Subcutaneous adipose tissue (tissue), 4 donors: ENCODE data around the gene KDM4B. TPM values are rescaled to one million over a fixed set of nuclear protein-coding genes. Genes with fewer than 3 reads are reported as not detected.

ENCODE experiments used
- CTCF ChIP-seq: fragments of 450-650 bp; IDR thresholded peaks from one replicate; pipeline ENCODE4 v1.5.1; 2016; ENCODE audit warnings: low read depth, mild to moderate bottlenecking, control low read depth, antibody characterized with exemption, moderate library complexity
- total RNA-seq, 4 donors: library from RNA; depleted of rRNA; stranded (reverse); fragments of >200 nt; gene quantifications; one replicate each; pipeline ENCODE4 v1.1.0, GENCODE V29; 2016

Gene KDM4B
- total RNA-seq, 4 donors from 2014 or later, result 19.4 to 56.1 (median 28.5) TPM

- no peak for TF ChIP-seq CTCF
These were observed 148.5 kb downstream of the KDM4B start for GRCh38 chr19:5117421-5117820.

- TF ChIP-seq CTCF, result no peak
These were observed 149.1 kb downstream of the KDM4B start for GRCh38 chr19:5118026-5118425.

GRCh38 chr19:5119297-5119998 is 150.5 kb downstream of the KDM4B start:
- no peak for TF ChIP-seq CTCF

GRCh38 chr19:5120321-5120720 is 151.4 kb downstream of the KDM4B start:
- no peak for TF ChIP-seq CTCF

GRCh38 chr19:5120833-5121232 is 151.9 kb downstream of the KDM4B start:
- no peak for TF ChIP-seq CTCF

- no peak for TF ChIP-seq CTCF
These were observed 152.6 kb downstream of the KDM4B start for GRCh38 chr19:5121266-5122120.

GRCh38 chr19:5122121-5122400 is 153.1 kb downstream of the KDM4B start:
- TF ChIP-seq CTCF, result no peak
